Measurements from ENCODE around the gene ZNF234.

ZNF234 gene

GRCh38 chr19:44207126-44207803 is 65.9 kb downstream of the ZNF234 start:
- TF ChIP-seq ZNF274 (IDR thresholded peaks at IDR 0.05; ENCODE audit: low read depth, low read length) = no peak
- H3K4me3 ChIP-seq (ENCODE audit: low read length) = peak overlapping the region; percentile 81
